Keratinocyte (primary cell): ENCODE data around the gene SLC38A2. TPM values are rescaled to one million over a fixed set of nuclear protein-coding genes. Genes with fewer than 3 reads are reported as not detected.
A peak's percentile ranks its signal among the peaks of the same experiment; 100 is the strongest.

Experiments used
- DNase-seq: peaks from one replicate; pipeline ENCODE4 v3.0.0-alpha.2; 2011; ENCODE audit warnings: low read depth, missing footprints, low spot score
- FAIRE-seq: peaks from 2 replicates; lab custom pipeline; 2011; peaks lifted over from hg19 to GRCh38; lab: Jason Lieb, UNC
- H2AFZ ChIP-seq: 2 replicates; pipeline ENCODE4 v1.6.0; 2012; ENCODE audit warnings: low read length, control low read depth, inconsistent platforms; ENCODE audit not compliant: control insufficient read depth
- H3K27ac ChIP-seq: 2 replicates; pipeline ENCODE4 v1.5.1; 2011; ENCODE audit warnings: low read length; ENCODE audit not compliant: control insufficient read depth, insufficient read depth
- H3K27me3 ChIP-seq: 3 replicates; pipeline ENCODE4 v1.6.0; 2011; ENCODE audit warnings: low read length; ENCODE audit not compliant: control insufficient read depth, insufficient read depth; ENCODE audit errors: extremely low read depth
- H3K36me3 ChIP-seq, 2 experiments: 2 replicates in 1 of 2; 3 replicates in 1 of 2; pipeline ENCODE4 v1.5.1; 2011; ENCODE audit warnings: low read length in 2 of 2, mild to moderate bottlenecking in 1 of 2; ENCODE audit not compliant: control insufficient read depth in 2 of 2, insufficient read depth in 2 of 2; ENCODE audit errors: extremely low read depth in 1 of 2
- H3K4me1 ChIP-seq: 3 replicates; pipeline ENCODE4 v1.5.1; 2011; ENCODE audit warnings: low read length; ENCODE audit not compliant: control insufficient read depth, insufficient read depth; ENCODE audit errors: extremely low read depth
- H3K4me2 ChIP-seq: 3 replicates; pipeline ENCODE4 v1.6.0; 2011; ENCODE audit warnings: low read depth, low read length; ENCODE audit not compliant: control insufficient read depth, insufficient read depth; ENCODE audit errors: extremely low read depth
- H3K4me3 ChIP-seq, 3 experiments: fragments of 200-600 bp in 1 of 3; sonication (generic) in 1 of 3; 2 replicates in 2 of 3; 3 replicates in 1 of 3; pipeline ENCODE4 v1.5.1; 2011 to 2016; ENCODE audit warnings: low read length in 3 of 3, mild to moderate bottlenecking in 3 of 3, control low read depth in 2 of 3, inconsistent platforms in 1 of 3, low read depth in 1 of 3, mixed read lengths in 1 of 3, mixed run types in 1 of 3, moderate library complexity in 1 of 3; ENCODE audit not compliant: control insufficient read depth in 2 of 3, insufficient read depth in 2 of 3; ENCODE audit errors: extremely low read depth in 1 of 3
- H3K79me2 ChIP-seq: 2 replicates; pipeline ENCODE4 v1.6.0; 2012; ENCODE audit warnings: low read length; ENCODE audit not compliant: control insufficient read depth, insufficient read depth
- H3K9ac ChIP-seq: 3 replicates; pipeline ENCODE4 v1.6.0; 2011; ENCODE audit warnings: low read length; ENCODE audit not compliant: control insufficient read depth, insufficient read depth; ENCODE audit errors: extremely low read depth
- H3K9me1 ChIP-seq: 3 replicates; pipeline ENCODE4 v1.6.0; 2011; ENCODE audit warnings: low read length; ENCODE audit not compliant: control insufficient read depth, insufficient read depth; ENCODE audit errors: extremely low read depth
- H3K9me3 ChIP-seq: 2 replicates; pipeline ENCODE4 v1.5.1; 2012; ENCODE audit warnings: low read depth, low read length; ENCODE audit not compliant: control insufficient read depth
- H4K20me1 ChIP-seq: 3 replicates; pipeline ENCODE4 v1.6.0; 2011; ENCODE audit warnings: low read length; ENCODE audit not compliant: control insufficient read depth, insufficient read depth; ENCODE audit errors: extremely low read depth
- EZH2 ChIP-seq: IDR thresholded peaks from one replicate; pipeline ENCODE4 v1.6.1; 2012; ENCODE audit warnings: inconsistent platforms, mild to moderate bottlenecking, low read length, moderate library complexity
- dilution Hi-C: fragments of 300-500 bp; cut with MboI; formaldehyde crosslinking; loops from one replicate; pipeline ENCODE4 v1.7.0; 2020; ENCODE audit warnings: low sequenced_read_pairs; ENCODE audit not compliant: extremely low pct_ligation_motif_present
- polyA plus RNA-seq, 5 experiments: library from polyadenylated mRNA; depleted of rRNA in 3 of 5; stranded (reverse) in 3 of 5; stranded (forward) in 1 of 5; unstranded in 1 of 5; fragments of >200 nt; gene quantifications; 1 replicate in 1 of 5; 2 replicates in 3 of 5; 3 replicates in 1 of 5; pipeline versions ENCODE4 v1.2.1 to v1.2.3, GENCODE V29; 2011 to 2012; ENCODE audit warnings: missing spikeins in 2 of 5, low read depth in 1 of 5, low replicate concordance in 1 of 5
- TF ChIP-seq, protein P1 (sequence below), 3 experiments: IDR thresholded peaks in 1 of 3; conservative IDR thresholded peaks in 1 of 3; optimal IDR thresholded peaks in 1 of 3; 2 replicates in 2 of 3; 3 replicates in 1 of 3; pipeline versions ENCODE3 to v1.5.1; 2011; ENCODE audit warnings: low read length in 3 of 3, mild to moderate bottlenecking in 3 of 3, moderate library complexity in 2 of 3, control low read depth in 1 of 3, inconsistent platforms in 1 of 3; ENCODE audit not compliant: insufficient read depth in 2 of 3; ENCODE audit errors: extremely low read depth in 1 of 3

Gene SLC38A2
- polyA plus RNA-seq, 1 donor (not counting 4 experiments of a cell fraction or from before 2014, with no cell fraction given): 577 TPM

DNA sequence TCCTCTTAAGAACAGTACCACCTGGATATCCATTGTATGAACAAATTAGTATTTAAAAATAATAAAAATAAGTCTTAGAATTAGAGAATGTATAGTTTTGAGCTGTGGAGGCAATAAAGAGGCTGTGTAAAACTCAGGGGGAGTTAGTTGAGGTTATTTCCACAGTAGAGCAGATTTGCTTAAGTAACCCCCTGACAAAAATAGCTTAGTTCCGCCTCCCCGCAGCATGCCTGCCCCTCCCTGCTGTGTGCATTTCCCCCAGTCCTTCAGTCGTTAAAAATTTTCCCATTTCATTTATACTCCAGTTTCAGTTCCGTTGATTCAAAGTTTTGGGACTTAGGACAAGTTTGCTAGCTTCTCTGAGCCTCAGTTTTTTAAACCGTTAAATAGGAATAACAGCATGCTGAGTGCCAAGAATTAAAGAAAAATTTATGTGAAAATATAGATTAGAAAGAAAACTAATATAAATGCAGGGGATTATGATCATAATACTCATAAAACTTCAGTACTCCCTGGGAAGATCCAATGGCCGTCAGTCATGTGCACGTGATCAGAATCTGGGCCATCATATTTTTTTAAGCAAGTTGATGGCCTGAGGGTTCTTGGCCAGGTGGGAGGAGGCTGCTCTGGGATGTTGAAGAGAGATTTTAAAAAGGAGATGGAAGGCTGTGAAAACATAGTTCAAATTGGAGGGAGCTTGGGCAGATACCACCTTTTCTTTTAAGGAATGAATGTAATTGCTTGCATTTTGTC is 14.5 kb upstream of the SLC38A2 start:
- Histone ChIP-seq H3K36me3 (peaks cover 0 to 3% of the 10 kb centered on the region in 2 experiments), H3K9me3 (no peaks in the 10 kb centered on the region), H2AFZ (peak overlapping the region; percentile 44), H3K79me2 (peaks cover 3% of the 10 kb centered on the region), H3K27me3 (no peaks in the 10 kb centered on the region), H3K4me1 (peaks cover 83% of the 10 kb centered on the region), H3K27ac (peak overlapping the region; percentile 96), H3K9me1 (no peaks in the 10 kb centered on the region), H3K9ac (peak overlapping the region; percentile 78), H4K20me1 (no peaks in the 10 kb centered on the region), H3K4me3 (peak overlapping the region; percentile 4 to 67 (median 51)), H3K4me2 (peak overlapping the region; percentile 84)
- no peak for DNase-seq
- no peak for FAIRE-seq
- dilution Hi-C loops: no loop called here
- TF ChIP-seq, protein P1, sequence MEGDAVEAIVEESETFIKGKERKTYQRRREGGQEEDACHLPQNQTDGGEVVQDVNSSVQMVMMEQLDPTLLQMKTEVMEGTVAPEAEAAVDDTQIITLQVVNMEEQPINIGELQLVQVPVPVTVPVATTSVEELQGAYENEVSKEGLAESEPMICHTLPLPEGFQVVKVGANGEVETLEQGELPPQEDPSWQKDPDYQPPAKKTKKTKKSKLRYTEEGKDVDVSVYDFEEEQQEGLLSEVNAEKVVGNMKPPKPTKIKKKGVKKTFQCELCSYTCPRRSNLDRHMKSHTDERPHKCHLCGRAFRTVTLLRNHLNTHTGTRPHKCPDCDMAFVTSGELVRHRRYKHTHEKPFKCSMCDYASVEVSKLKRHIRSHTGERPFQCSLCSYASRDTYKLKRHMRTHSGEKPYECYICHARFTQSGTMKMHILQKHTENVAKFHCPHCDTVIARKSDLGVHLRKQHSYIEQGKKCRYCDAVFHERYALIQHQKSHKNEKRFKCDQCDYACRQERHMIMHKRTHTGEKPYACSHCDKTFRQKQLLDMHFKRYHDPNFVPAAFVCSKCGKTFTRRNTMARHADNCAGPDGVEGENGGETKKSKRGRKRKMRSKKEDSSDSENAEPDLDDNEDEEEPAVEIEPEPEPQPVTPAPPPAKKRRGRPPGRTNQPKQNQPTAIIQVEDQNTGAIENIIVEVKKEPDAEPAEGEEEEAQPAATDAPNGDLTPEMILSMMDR (optimal IDR thresholded peaks at IDR 0.05 in 1 of 3, IDR thresholded peaks at IDR 0.05 in 1 of 3, conservative IDR thresholded peaks at IDR 0.05 in 1 of 3; ENCODE audit: extremely low read depth in 1 of 3, insufficient read depth in 2 of 3, low read length in 3 of 3): no peak
- no peak for TF ChIP-seq EZH2

- Histone ChIP-seq H3K9me1 (no peaks in the 10 kb centered on the region), H3K27ac (peak overlapping the region; percentile 96), H3K36me3 (peaks cover 0 to 3% of the 10 kb centered on the region in 2 experiments), H4K20me1 (no peaks in the 10 kb centered on the region), H3K4me2 (peak overlapping the region; percentile 84), H3K4me1 (peaks cover 79% of the 10 kb centered on the region), H3K27me3 (no peaks in the 10 kb centered on the region), H3K4me3 (peak overlapping the region in 2 of 3 experiments; percentile 51 to 67), H3K9me3 (no peaks in the 10 kb centered on the region), H2AFZ (peak overlapping the region; percentile 40), H3K9ac (peak overlapping the region; percentile 78), H3K79me2 (peaks cover 3% of the 10 kb centered on the region)
- dilution Hi-C loops: no loop called here
- DNase-seq: no peak
- TF ChIP-seq, protein P1 (optimal IDR thresholded peaks at IDR 0.05 in 1 of 3, IDR thresholded peaks at IDR 0.05 in 1 of 3, conservative IDR thresholded peaks at IDR 0.05 in 1 of 3; ENCODE audit: extremely low read depth in 1 of 3, insufficient read depth in 2 of 3, low read length in 3 of 3): no peak
- TF ChIP-seq EZH2: no peak
- peak; percentile 43 for FAIRE-seq
These were observed 13.8 kb upstream of the SLC38A2 start for GRCh38 chr12:46386360-46386867.
